CD4-positive, alpha-beta memory T cell (primary cell): ENCODE data around the gene OCRL. TPM values are rescaled to one million over a fixed set of nuclear protein-coding genes. Genes with fewer than 3 reads are reported as not detected.
"Not testable (repeated sequence)": the region's sequence is repeated elsewhere in the genome, so short reads cannot be mapped to it uniquely, and the experiment has no call there.

Experiments used
- CTCF ChIA-PET: fragments of 350-600 bp; sonication (Branson Sonifier 250); formaldehyde crosslinking; loops from one replicate; lab custom pipeline; 2021; ENCODE audit warnings: inconsistent platforms; ENCODE audit not compliant: partially characterized antibody; lab: Charles Lee
- POLR2A ChIA-PET: fragments of 350-600 bp; sonication (Branson Sonifier 250); formaldehyde crosslinking; loops from one replicate; lab custom pipeline; 2021; ENCODE audit not compliant: partially characterized antibody; lab: Charles Lee
- DNase-seq, 5 donors: peaks; one replicate each; pipeline versions ENCODE4 v3.0.0 to v3.0.0-alpha.2; 2020 to 2022; ENCODE audit warnings: mixed read lengths in 1 of 5
- H3K27ac ChIP-seq: one replicate; pipeline ENCODE4 v1.7.0; 2013; ENCODE audit warnings: low read depth, low read length
- H3K27me3 ChIP-seq: 2 replicates; pipeline ENCODE4 v1.7.0; 2013; ENCODE audit warnings: mild to moderate bottlenecking, low read length, moderate library complexity; ENCODE audit not compliant: insufficient read depth
- H3K36me3 ChIP-seq: 2 replicates; pipeline ENCODE4 v1.7.0; 2013; ENCODE audit warnings: mild to moderate bottlenecking, low read length, moderate library complexity; ENCODE audit not compliant: insufficient read depth
- H3K4me1 ChIP-seq: 2 replicates; pipeline ENCODE4 v1.7.0; 2013; ENCODE audit warnings: mild to moderate bottlenecking, low read length, moderate library complexity; ENCODE audit not compliant: insufficient read depth
- H3K4me3 ChIP-seq, 2 donors: one replicate each; pipeline ENCODE4 v1.7.0; 2013; ENCODE audit warnings: low read length in 2 of 2, mild to moderate bottlenecking in 1 of 2
- H3K9me3 ChIP-seq, 2 donors: one replicate each; pipeline ENCODE4 v1.7.0; 2013; ENCODE audit warnings: low read length in 2 of 2, control low read depth in 1 of 2; ENCODE audit not compliant: control insufficient read depth in 1 of 2
- H3K27ac Mint-ChIP-seq, 7 donors: one replicate each; pipeline ENCODE4 v1.8.0; 2020 to 2021; ENCODE audit warnings: mixed read lengths in 7 of 7, mild to moderate bottlenecking in 6 of 7, inconsistent platforms in 3 of 7, moderate library complexity in 3 of 7
- H3K27me3 Mint-ChIP-seq, 2 donors: one replicate each; pipeline ENCODE4 v1.8.0; 2020 to 2021; ENCODE audit warnings: mixed read lengths in 2 of 2
- H3K36me3 Mint-ChIP-seq, 2 donors: one replicate each; pipeline ENCODE4 v1.8.0; 2020 to 2021; ENCODE audit warnings: mixed read lengths in 2 of 2, inconsistent platforms in 1 of 2, mild to moderate bottlenecking in 1 of 2
- H3K4me1 Mint-ChIP-seq, 4 donors: one replicate each; pipeline ENCODE4 v1.8.0; 2020 to 2021; ENCODE audit warnings: mixed read lengths in 4 of 4, mild to moderate bottlenecking in 1 of 4
- H3K4me3 Mint-ChIP-seq, 8 donors: one replicate each; pipeline ENCODE4 v1.8.0; 2020 to 2021; ENCODE audit warnings: mixed read lengths in 8 of 8, mild to moderate bottlenecking in 7 of 8, moderate library complexity in 6 of 8, inconsistent platforms in 3 of 8
- H3K9me3 Mint-ChIP-seq, 8 donors: one replicate each; pipeline ENCODE4 v1.8.0; 2020 to 2021; ENCODE audit warnings: mixed read lengths in 8 of 8, mild to moderate bottlenecking in 5 of 8, inconsistent platforms in 3 of 8, moderate library complexity in 1 of 8
- intact Hi-C: fragments of 100-400 bp; cut with micrococcal nuclease; formaldehyde crosslinking; loops from one replicate; pipeline ENCODE4 v1.15.1; 2023
- polyA plus RNA-seq, 2 donors: library from polyadenylated mRNA; unstranded; fragments of 300-500 nt; fragmentation: Illumina TruSeq; gene quantifications; one replicate each; pipeline ENCODE4 v1.2.3, GENCODE V29; 2021
- total RNA-seq, 2 experiments: library from RNA; stranded (reverse); gene quantifications; one replicate each; pipeline ENCODE4 v1.2.3, GENCODE V29; 2021

Gene OCRL
- total and polyA plus RNA-seq, 4 experiments from 2014 or later = 0.99 to 2.4 (median 2.0) TPM; not detected in 1

DNA sequence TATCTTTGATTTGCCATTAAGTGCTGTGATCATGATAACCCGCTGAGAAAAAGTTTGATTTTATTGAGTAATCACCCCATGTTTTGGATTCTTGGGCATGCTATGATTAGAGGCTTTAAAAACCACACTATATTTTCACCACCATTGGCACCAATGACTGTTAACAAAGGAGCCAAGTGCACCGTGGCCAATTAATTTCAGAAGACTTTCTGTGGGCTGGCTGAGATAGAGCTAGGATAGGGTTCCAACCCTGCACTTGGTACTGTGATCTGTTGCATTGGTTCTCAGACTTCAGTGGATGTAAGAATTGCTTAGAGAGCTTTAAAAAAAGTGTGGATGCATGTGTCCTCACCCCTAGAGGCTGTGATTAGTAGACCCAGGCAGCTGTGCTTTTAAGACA lies 32.4 kb downstream of the OCRL start:
- ChIA-PET CTCF (no interaction called here), POLR2A (no interaction called here)
- Histone ChIP-seq H3K9me3 (no peaks in the 10 kb centered on the region), H3K4me1 (no peaks in the 10 kb centered on the region), H3K27ac (no peak overlapping the region), H3K4me3 (no peak overlapping the region), H3K27me3 (no peaks in the 10 kb centered on the region), H3K36me3 (no peaks in the 10 kb centered on the region)
- intact Hi-C loops = no loop called here
- H3K9me3 Mint-ChIP-seq = no peaks in the 10 kb centered on the region
- H3K27ac Mint-ChIP-seq = no peak overlapping the region
- H3K4me3 Mint-ChIP-seq = no peak overlapping the region
- no peaks in the 10 kb centered on the region for H3K4me1 Mint-ChIP-seq
- no peak for DNase-seq
- peaks cover 9 to 19% of the 10 kb centered on the region in 2 donors for H3K36me3 Mint-ChIP-seq
- H3K27me3 Mint-ChIP-seq = no peaks in the 10 kb centered on the region

DNA sequence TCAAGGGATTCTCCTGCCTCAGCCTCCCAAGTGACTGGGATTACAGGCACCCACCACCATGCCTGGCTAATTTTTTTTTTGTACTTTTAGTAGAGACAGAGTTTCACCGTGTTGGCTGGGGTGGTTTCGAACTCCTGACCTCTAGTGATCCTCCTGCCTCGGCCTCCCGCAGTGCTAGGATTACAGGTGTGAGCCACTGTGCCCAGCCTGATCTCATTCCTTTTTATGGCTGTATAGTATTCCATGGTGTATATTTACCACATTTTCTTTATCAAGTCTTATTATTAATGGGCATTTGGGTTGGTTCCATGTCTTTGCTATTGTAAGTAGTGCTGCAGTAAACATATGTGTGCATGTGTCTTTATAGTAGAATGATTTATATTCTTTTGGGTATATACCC lies 33.6 kb downstream of the OCRL start:
- H3K9me3 Mint-ChIP-seq, H3K27ac ChIP-seq, H3K9me3 ChIP-seq, intact Hi-C loops, H3K4me1 Mint-ChIP-seq, H3K4me1 ChIP-seq, H3K27me3 Mint-ChIP-seq, H3K4me3 ChIP-seq, DNase-seq, CTCF ChIA-PET, H3K4me3 Mint-ChIP-seq, H3K36me3 ChIP-seq, H3K27me3 ChIP-seq, POLR2A ChIA-PET, H3K27ac Mint-ChIP-seq: not testable (repeated sequence)
- H3K36me3 Mint-ChIP-seq = peaks cover 9 to 15% of the 10 kb centered on the region in 2 donors

DNA sequence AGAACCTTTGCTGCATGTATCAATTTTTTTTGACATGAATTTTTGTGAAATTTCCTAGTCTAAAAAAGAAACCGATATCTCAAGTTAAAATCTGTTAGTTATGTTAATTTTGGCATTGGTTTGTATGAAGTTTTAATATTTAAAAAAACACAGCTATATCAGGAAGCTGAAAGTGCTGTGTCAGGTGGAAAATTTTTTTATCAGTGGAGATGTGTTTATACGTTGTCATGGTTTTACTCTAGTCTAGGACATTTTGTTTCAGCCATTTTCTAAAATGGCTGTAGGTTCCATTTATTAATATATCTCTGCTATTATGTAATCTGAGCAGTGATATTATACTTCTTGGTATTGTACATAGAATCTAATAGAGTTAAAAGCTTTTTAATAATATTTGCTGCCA lies 34.2 kb downstream of the OCRL start:
- Mint-ChIP-seq H3K4me3 (no peak overlapping the region), H3K27me3 (no peaks in the 10 kb centered on the region), H3K4me1 (no peaks in the 10 kb centered on the region), H3K9me3 (no peaks in the 10 kb centered on the region), H3K36me3 (peaks cover 9 to 16% of the 10 kb centered on the region in 2 donors), H3K27ac (no peak overlapping the region)
- POLR2A ChIA-PET = no interaction called here
- no peaks in the 10 kb centered on the region for H3K4me1 ChIP-seq
- H3K27ac ChIP-seq = no peak overlapping the region
- intact Hi-C loops = no loop called here
- H3K9me3 ChIP-seq = no peaks in the 10 kb centered on the region
- no peaks in the 10 kb centered on the region for H3K36me3 ChIP-seq
- H3K4me3 ChIP-seq = no peak overlapping the region
- no peaks in the 10 kb centered on the region for H3K27me3 ChIP-seq
- CTCF ChIA-PET = no interaction called here
- DNase-seq = no peak

DNA sequence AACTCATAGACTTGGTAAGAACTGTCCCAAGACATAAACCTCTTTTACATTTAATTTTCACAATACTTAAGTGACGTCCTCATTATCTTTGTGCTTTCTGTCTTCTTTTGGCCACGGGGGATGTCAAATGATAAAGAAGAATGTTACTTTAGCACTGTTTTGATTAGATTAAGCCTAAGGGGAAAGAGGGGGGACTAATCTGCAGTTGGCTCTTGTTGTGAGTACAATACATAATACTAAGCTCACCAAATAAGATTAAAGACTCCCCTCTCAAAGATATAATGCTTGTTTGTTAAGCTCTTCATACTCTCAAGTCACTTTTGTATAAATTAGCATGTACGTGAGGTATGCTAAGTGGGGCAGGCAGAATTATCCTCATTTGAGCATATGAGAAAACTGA lies 36.5 kb downstream of the OCRL start:
- intact Hi-C loops = no loop called here
- Mint-ChIP-seq H3K36me3 (peaks cover 5 to 12% of the 10 kb centered on the region in 2 donors), H3K4me3 (no peak overlapping the region), H3K9me3 (no peaks in the 10 kb centered on the region), H3K4me1 (no peaks in the 10 kb centered on the region), H3K27me3 (no peaks in the 10 kb centered on the region), H3K27ac (no peak overlapping the region)
- no peaks in the 10 kb centered on the region for H3K27me3 ChIP-seq
- H3K4me3 ChIP-seq = no peak overlapping the region
- H3K36me3 ChIP-seq = no peaks in the 10 kb centered on the region
- H3K27ac ChIP-seq = no peak overlapping the region
- CTCF ChIA-PET = no interaction called here
- H3K4me1 ChIP-seq = no peaks in the 10 kb centered on the region
- POLR2A ChIA-PET = no interaction called here
- no peak for DNase-seq
- no peaks in the 10 kb centered on the region for H3K9me3 ChIP-seq

DNA sequence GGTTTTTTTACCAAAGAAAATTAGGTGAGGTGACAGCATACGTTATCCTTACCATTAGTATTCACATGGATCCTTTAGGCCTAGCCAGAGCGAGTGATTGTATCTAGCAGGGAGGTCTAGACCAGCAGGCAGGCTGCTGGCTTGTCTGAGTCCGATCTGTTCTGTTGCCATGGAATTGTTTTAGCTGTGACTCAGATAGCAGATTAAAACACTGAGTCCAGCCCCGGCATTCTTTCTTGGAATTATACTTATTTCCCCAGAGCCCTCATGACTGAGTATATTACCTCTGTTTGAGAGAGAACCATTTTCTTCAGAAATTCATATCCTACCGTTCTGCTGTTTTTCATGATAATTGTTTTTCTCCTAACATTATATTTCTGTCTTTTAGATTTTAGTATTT lies 37.4 kb downstream of the OCRL start:
- ChIA-PET CTCF (no interaction called here), POLR2A (no interaction called here)
- Histone ChIP-seq H3K4me1 (no peaks in the 10 kb centered on the region), H3K36me3 (no peaks in the 10 kb centered on the region), H3K27ac (no peak overlapping the region), H3K9me3 (no peaks in the 10 kb centered on the region), H3K27me3 (no peaks in the 10 kb centered on the region), H3K4me3 (no peak overlapping the region)
- no peak for DNase-seq
- Mint-ChIP-seq H3K27ac (no peak overlapping the region), H3K36me3 (peaks cover 5 to 12% of the 10 kb centered on the region in 2 donors), H3K9me3 (no peaks in the 10 kb centered on the region), H3K27me3 (no peaks in the 10 kb centered on the region), H3K4me1 (no peaks in the 10 kb centered on the region), H3K4me3 (no peak overlapping the region)
- intact Hi-C loops = no loop called here

DNA sequence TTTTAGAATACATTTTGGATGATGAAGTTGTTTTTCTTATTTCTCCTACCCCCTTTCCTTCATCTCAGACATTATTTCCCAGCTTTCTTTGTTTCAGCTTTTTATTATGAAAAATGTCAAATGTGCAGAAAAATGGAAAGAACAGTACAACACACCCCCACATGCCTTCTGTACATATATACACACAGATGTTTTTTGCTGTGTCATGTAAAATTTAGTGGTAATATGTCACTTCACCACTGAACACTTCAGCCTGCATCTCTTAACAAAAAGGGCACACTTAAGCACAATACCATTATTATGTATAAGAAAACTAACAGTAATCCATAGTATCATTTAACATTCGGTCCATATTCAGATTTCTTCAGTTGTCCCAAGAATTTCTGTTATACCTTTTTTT lies 37.8 kb downstream of the OCRL start:
- H3K27me3 Mint-ChIP-seq = no peaks in the 10 kb centered on the region
- H3K9me3 Mint-ChIP-seq = no peaks in the 10 kb centered on the region
- H3K27ac Mint-ChIP-seq = no peak overlapping the region
- H3K27ac ChIP-seq = no peak overlapping the region
- H3K4me3 Mint-ChIP-seq = no peak overlapping the region
- H3K9me3 ChIP-seq = no peaks in the 10 kb centered on the region
- no peaks in the 10 kb centered on the region for H3K36me3 ChIP-seq
- H3K36me3 Mint-ChIP-seq = peaks cover 5 to 12% of the 10 kb centered on the region in 2 donors
- no peak overlapping the region for H3K4me3 ChIP-seq
- H3K4me1 ChIP-seq = no peaks in the 10 kb centered on the region
- intact Hi-C loops = no loop called here
- DNase-seq = no peak
- no peaks in the 10 kb centered on the region for H3K27me3 ChIP-seq
- ChIA-PET POLR2A (no interaction called here), CTCF (no interaction called here)
- no peaks in the 10 kb centered on the region for H3K4me1 Mint-ChIP-seq

DNA sequence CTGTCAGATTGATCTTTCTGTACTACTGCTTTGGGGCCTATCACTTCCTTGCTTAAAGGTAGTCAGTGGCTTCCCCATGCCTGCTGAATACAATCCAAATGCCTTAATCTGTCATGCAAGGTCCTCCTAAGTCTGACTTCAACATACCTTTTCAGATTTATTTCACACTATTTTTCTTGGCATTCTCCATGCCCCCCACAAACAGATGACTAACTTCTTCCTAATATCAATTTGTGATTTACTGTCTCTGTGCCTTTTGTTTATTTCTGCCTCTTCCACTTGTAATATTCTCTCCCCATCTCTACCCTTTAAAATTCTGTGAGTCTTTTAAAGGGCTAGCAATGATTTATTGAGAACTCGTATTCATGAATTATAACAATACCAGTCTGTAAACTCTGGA lies 41.8 kb downstream of the OCRL start:
- intact Hi-C loops = no loop called here
- Histone ChIP-seq H3K36me3 (no peaks in the 10 kb centered on the region), H3K4me3 (no peak overlapping the region), H3K27ac (no peak overlapping the region), H3K4me1 (no peaks in the 10 kb centered on the region), H3K27me3 (no peaks in the 10 kb centered on the region), H3K9me3 (no peaks in the 10 kb centered on the region)
- Mint-ChIP-seq H3K27me3 (no peaks in the 10 kb centered on the region), H3K36me3 (peaks cover 0 to 2% of the 10 kb centered on the region in 2 donors), H3K4me3 (no peak overlapping the region), H3K27ac (no peak overlapping the region), H3K9me3 (no peaks in the 10 kb centered on the region), H3K4me1 (no peaks in the 10 kb centered on the region)
- ChIA-PET POLR2A (no interaction called here), CTCF (no interaction called here)
- no peak for DNase-seq

DNA sequence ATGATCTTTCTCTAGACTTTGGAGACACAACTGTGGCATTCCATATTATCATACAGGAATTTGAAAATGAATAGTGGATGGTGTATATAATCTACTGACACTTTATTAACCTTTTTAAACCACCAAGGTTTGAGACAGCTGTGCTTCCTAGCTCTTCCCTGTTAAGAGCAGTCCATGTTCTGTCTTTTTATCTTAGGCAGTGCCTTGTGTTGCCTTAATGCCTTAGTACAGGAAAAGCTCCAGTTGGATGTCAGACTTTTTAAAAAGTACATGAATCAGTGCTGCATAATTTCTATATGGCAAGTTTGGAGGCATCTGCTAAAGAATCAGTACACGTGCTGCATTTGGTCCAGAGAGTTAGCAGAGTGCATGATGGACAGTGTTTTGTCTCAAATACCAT lies 45.1 kb downstream of the OCRL start:
- Mint-ChIP-seq H3K4me3 (no peak overlapping the region), H3K27ac (no peak overlapping the region), H3K27me3 (no peaks in the 10 kb centered on the region), H3K4me1 (no peaks in the 10 kb centered on the region), H3K36me3 (peaks cover 0 to 2% of the 10 kb centered on the region in 2 donors), H3K9me3 (no peaks in the 10 kb centered on the region)
- H3K27me3 ChIP-seq = no peaks in the 10 kb centered on the region
- ChIA-PET CTCF (no interaction called here), POLR2A (no interaction called here)
- intact Hi-C loops = no loop called here
- no peaks in the 10 kb centered on the region for H3K9me3 ChIP-seq
- DNase-seq = no peak
- no peak overlapping the region for H3K4me3 ChIP-seq
- no peaks in the 10 kb centered on the region for H3K36me3 ChIP-seq
- H3K4me1 ChIP-seq = no peaks in the 10 kb centered on the region
- H3K27ac ChIP-seq = no peak overlapping the region
